GM12875 (cell line): ENCODE measurements around the gene FFAR3.

Source experiments
- H3K4me3 ChIP-seq: one replicate; pipeline ENCODE4 v1.5.1; 2011; ENCODE audit warnings: low read depth, low read length, control low read depth
- CTCF ChIP-seq: IDR thresholded peaks from 2 replicates; pipeline ENCODE4 v1.5.1; 2011; ENCODE audit warnings: low read depth, mild to moderate bottlenecking, control low read depth, inconsistent platforms, low read length, moderate library complexity, borderline replicate concordance; ENCODE audit not compliant: insufficient read depth

The FFAR3 gene

GRCh38 chr19:35403116-35403760, 45.0 kb downstream of the FFAR3 start:
- TF ChIP-seq CTCF, result no peak
- H3K4me3 ChIP-seq, result no peak overlapping the region

- H3K4me3 ChIP-seq, result no peak overlapping the region
- TF ChIP-seq CTCF, result no peak
Observed at GRCh38 chr19:35404879-35405622, 46.8 kb downstream of the FFAR3 start.

GRCh38 chr19:35407619-35408018, 49.4 kb downstream of the FFAR3 start:
- no peak for TF ChIP-seq CTCF
- no peak overlapping the region for H3K4me3 ChIP-seq

- TF ChIP-seq CTCF, result no peak
- no peak overlapping the region for H3K4me3 ChIP-seq
Observed at GRCh38 chr19:35408284-35409171, 50.3 kb downstream of the FFAR3 start.

GRCh38 chr19:35409191-35409590, 50.9 kb downstream of the FFAR3 start:
- no peak for TF ChIP-seq CTCF
- H3K4me3 ChIP-seq, result no peak overlapping the region
